IPS-NIHi7 (cell line): ENCODE data around the gene SCNN1B.
A peak's percentile ranks its signal among the peaks of the same experiment; 100 is the strongest.
"Not testable (repeated sequence)": the region's sequence is repeated elsewhere in the genome, so short reads cannot be mapped to it uniquely, and the experiment has no call there.

ENCODE experiments used
- DNase-seq: peaks from one replicate; pipeline ENCODE4 v3.0.0; 2012; ENCODE audit warnings: mixed read lengths; ENCODE audit errors: extremely low spot score

Gene SCNN1B, protein sequence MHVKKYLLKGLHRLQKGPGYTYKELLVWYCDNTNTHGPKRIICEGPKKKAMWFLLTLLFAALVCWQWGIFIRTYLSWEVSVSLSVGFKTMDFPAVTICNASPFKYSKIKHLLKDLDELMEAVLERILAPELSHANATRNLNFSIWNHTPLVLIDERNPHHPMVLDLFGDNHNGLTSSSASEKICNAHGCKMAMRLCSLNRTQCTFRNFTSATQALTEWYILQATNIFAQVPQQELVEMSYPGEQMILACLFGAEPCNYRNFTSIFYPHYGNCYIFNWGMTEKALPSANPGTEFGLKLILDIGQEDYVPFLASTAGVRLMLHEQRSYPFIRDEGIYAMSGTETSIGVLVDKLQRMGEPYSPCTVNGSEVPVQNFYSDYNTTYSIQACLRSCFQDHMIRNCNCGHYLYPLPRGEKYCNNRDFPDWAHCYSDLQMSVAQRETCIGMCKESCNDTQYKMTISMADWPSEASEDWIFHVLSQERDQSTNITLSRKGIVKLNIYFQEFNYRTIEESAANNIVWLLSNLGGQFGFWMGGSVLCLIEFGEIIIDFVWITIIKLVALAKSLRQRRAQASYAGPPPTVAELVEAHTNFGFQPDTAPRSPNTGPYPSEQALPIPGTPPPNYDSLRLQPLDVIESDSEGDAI

DNA sequence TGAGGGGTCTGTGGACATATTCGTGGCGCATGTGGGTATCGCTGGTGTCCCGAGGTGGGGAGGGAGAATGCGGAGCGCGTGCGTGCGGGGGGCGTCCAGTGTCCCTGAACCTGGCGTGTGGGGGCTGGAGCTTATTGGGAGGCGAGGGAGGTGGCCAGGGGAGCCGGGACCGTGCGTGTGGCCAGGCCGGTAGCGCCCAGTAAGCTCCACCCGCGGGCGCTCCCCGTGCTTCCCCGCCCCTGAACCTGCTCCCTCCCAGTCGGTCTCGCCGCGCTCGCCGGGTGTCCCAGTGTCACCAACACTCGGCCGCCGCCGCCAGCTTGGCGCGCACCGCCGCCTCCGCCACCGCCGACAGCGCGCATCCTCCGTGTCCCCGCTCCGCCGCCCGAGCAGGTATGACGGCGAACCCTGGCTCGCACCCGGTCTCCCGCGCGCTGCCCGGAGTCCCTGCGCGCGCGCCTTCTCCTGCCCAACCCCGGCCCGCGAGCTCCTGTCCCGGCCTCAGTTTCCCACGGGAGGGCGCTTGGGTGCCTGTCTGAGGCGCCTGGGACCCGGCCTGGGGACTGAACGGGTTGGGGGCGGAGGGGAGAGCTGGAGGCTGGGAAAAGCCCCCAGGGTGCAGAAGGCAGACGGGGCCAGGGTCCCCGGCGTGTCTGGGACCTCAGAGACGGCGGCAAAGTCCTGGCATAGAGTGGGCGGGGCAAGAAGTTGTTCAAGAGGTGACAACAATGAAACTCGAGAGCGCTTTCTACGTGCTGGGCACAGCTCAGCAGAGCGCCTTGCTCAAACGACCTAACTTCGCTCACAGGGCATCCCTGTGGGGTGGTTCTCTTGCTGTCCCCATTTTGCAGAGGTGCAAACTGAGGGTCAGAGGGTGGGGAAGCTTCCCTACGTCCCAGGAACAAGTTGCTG, at the start of gene SCNN1B:
SCNN1B (plus strand) TSS at position 258 of the 912 bp plus-strand sequence. CDS start 46,298 bp downstream, outside the sequence.
- DNase-seq, result peak; percentile 56

DNA sequence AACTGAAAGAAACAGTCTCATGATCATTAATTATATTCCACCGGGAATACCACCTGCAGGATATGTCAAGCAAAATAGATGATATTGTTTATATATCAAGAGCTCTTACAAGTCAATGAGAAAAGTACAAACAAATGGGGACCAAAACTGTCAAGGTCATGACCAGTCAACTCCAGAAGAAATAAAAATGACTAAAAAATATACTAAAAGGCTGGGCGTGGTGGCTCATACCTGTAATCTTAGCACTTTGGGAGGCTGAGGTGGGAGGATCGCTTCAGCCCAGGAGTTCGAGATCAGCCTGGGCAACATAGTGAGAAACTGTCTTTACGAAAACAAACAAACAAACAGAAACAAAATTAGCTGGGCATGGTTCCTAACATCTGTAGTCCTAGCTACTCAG, 49.8 kb upstream of the SCNN1B start:
- DNase-seq, result no peak

DNA sequence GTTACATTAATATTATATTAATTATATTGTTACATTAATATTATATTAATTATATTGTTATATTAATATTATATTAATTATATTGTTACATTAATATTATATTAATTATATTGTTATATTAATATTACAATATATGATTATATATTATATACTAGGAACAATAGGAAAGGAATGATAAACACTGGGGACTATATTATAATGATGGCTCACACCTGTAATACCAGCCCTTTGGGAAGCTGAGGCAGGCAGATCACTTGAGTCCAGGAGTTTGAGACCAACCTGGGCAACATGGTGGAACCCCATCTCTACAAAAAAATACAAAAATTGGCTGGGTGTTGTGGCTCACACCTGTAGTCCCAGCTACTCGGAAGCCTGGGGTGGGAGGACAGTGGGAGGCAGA, 48.5 kb upstream of the SCNN1B start:
- DNase-seq, result not testable (repeated sequence)

DNA sequence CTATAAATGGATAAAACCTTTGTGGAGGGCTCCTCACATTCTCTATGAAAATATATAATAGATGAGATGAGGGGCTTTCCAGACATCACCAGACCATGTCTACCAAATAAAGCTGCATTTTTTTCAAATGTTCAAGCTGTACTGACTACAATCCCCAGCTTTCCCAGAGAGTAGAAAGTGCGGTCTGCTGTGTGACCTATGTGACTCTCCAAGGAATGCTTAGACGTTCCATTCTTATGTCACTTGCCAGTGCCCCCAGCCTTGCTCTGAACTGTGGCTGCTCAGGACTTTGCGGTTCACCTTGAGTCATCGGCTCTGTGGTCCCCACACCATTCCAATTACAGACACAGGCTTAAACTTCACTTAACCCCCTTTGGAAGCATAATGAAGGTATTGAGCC, 47.8 kb upstream of the SCNN1B start:
- no peak for DNase-seq

DNA sequence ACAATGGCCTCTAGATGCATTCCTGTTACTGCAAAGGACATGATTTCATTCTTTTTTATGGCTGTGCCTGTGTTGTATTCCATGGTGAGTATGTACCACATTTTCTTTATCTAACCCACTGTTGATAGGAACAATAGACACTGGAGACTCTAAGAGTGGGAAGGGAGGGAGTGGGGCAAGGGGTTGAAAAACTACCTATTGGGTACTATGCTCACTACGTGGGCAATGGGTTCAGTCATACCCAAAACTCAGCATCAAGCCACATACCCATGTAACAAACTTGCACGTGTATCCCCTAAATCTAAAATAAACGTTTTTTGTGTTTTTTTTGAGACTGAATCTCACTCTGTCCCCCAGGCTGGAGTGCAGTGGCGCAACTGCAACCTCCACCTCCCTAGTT, 47.1 kb upstream of the SCNN1B start:
- no peak for DNase-seq

DNA sequence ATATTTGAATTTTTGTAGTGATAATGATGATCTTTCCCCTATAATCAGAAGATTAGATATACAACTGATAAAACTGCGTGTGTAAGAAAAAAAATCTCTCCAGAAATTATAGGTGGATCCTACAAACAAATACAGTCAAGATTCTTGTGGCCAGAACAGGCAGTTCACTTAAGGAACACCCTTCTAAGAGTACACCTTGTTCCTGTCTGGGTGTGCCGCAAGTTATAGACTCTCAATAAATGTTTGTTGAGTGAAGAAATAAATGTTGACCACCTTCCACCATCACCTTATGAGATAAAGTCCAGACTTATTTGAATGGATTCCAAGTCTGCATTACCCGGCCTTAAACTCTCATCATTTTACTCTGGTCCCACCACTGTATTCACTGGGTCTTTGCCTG, 45.7 kb upstream of the SCNN1B start:
- DNase-seq, result no peak

DNA sequence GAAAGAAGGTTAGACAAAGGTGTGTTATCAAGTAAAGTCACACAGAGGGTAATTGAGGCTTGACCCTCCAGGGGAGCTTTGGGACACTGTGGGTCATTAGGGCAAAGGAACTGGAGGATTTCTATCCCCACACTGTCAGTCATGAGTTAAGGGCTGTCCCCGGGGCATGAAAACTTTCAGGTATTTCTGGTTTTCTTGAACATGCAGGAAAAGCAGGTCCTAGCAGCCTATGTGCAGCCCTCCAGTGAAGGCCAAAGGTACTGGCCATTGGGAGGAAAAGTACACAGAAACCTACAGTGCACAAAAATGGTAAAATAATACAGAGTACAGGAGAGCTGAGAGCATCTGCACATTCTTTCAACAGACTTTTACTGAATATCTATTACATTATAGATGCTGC, 44.4 kb upstream of the SCNN1B start:
- no peak for DNase-seq

DNA sequence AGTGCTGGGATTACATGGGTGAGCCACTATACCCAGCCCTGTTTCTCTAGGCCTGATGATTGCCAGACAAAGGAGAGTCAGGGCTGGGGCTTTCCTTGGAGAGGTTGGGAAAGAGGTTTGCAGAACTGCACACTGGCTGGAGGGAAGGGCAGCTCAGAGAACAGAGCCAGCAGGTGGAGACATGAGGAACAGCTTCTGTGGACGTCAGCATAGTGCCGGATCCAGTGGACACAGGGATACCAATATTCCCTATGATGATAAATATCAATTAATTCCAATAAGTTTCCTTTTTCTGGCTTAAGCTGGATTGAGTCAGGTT, 43.2 kb upstream of the SCNN1B start:
- no peak for DNase-seq

DNA sequence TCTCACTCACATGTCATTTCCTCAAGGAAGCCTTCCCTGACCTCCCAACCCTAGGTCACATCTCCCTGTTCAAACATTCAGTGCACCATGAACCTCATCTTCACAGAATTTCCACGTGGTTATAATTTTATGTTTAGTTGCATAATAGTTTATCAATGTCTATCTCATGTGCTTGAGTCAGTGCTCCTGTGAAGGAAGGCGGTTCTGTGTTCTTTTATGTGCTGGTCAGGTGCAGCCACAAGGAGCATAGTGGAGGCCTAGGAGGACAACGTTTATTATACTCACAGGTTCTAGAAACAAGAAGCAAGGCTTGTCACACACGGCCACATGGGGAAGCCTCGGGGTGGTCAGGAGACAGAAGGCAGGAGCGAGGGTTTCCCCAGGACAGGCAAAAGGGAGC, 34.5 kb upstream of the SCNN1B start:
- no peak for DNase-seq

DNA sequence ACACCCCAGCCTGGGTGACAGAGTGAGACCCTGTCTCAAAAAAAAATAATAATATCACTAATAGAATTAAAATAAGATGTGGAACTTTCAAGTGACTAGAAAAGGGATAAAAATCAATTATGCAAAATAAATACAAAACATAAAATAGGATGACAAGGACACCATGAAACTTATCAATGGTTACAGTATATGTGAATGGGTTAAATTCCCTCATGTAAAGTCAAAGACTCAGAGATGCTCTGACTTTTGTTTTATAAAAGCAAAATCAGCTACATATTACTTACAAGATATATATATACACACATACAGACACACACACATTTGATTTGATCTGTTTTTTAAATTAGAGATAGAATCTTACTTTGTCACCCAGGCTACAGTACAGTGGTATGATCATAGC, 33.5 kb upstream of the SCNN1B start:
- DNase-seq, result no peak

DNA sequence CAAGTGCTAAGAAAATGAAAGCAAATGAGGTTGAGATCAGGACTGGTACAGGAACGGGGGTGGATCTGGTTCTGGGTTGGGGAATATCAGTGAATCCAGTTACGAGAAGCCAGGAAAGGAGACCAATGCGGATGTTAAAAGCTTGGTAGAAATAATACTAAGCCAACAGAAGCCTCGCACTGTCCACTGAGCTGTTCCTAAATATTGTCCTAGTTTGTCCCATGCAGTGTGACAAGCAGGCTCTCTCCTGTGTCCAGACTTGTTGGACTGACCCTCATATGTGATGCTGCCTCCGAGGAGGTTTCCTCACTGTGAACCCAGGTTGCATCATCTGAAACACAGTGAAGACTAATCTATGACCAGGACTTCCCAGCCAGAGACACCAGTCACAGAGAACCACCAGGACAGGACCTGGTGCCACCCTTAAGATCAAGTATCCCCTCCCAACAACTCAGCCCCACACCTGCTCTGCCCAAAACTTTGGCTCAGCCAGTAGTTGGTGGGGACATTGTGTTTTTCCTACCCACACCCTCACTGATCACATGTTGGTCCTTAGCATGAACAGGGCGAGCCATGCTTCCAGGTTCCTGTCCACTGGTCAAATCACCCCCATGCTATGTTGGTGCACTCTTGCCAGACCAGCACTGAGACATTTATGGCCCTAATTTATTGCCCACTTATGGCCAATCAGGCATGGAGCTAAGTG, 32.7 kb upstream of the SCNN1B start:
- no peak for DNase-seq

DNA sequence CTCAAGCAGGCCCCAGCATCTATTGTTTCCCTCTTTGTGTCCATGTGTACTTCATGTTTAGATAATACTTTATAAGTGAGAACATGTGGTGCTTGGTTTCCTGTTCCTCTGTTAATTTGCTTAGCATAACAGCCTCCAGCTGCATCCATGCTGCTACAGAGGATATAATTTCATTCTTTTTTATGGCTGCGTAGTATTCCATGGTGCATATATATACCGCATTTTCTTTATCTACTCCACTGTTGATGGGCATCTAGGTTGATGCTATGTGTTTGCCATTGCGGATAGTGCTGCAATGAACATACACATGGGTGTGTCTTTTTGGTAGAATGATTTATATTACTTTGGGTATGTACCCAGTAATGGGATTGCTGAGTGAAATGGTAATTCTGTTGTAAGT, 31.4 kb upstream of the SCNN1B start:
- no peak for DNase-seq

DNA sequence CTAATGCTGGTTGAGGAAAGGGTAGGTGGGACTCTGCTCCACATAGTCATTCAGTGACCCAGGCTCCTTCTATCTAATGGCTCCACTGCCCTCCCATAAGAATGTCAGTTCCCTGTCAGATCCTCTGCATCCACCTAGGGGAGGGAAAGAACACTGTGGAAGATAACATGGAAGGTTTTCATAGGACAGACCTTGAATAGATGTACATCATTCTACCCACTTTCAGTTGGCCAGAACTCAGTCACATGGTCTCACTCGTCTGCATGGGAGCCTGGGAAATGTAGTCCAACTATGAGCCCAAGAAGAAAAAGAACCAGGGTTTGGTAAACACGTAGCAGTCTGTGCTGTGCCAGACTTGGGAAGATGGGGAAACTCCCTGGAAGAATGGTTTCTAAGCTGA, 27.1 kb upstream of the SCNN1B start:
- DNase-seq, result peak; percentile 38

DNA sequence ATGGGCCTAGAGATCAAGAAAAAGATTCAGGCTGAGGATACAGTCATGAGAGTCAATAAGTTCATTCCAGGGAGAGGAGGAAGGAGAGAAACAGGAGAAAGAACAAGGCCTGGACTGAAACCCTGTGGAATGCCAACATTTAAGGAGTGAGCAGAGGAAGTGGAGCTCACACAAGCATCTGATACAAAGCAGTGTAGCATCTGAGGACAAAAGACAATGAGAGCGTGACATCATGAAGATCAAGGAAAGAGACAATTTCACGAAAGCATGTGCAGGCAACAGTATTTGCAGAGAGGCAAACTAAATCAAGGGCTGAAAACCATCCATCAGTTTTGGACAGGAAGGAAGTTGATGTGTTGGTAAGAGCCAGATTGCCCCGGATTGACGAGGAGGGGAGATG, 25.3 kb upstream of the SCNN1B start:
- no peak for DNase-seq

DNA sequence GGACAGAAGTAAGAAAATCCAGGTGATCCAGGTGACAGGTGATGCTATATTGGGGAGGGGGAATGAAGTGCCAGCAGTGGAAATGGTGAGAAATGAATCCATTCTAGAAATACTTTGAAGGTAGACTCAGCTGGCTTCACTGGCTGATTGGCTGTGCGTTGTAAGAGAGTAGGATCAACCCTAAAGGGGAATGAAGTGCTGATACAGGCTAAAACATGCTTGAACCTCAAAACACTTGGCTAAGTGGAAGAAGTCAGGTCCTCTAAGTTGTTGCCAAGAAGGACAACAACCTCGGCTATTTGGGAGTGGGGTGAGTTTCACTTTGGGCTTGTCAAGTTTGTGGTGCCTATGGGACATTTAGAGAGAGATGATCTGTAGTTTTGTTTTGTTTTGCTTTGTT, 24.1 kb upstream of the SCNN1B start:
- DNase-seq, result no peak

DNA sequence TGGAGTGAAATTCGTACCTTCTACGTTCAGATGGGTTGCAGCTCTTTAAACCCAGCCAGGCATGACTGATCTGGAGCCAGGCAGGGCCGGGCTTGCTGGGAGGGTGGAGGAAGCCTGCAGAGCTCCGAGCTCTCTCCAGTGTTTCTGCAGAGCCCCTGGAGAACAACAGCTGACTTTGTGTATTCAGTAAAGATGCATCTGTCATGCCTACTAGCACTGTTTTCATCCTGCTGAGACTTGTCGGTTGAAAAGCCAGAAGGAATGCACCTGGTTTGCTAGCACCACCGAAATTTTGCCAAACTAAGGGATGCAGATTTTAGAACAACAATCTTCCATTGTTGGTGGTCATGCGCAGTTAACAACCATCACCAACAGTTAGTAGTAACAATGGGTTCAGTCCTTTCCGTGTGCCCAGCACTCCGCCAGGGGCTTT, 22.4 kb upstream of the SCNN1B start:
- DNase-seq, result peak; percentile 81

DNA sequence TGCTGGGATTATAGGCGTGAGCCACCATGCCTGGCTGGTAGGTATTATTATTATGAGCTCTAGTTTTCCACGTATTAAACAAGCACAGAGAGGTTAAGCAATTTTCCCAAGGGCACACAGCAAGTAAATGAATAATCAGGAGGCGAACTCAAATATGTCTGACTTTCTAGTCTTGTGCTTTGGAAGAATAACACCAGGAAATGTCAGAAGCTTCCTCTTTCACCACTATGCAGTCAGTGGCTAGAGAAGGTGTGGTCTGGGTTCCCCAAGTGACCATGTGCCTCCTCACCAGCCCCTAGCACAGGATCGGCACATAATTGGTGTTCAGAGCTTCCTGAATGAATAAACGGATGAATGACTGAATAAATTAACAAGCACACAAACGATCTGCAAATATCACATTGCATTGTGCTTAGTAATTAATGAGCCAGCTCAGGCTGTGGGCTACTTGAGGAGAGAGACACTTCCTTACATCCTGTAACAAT, 21.6 kb upstream of the SCNN1B start:
- no peak for DNase-seq

DNA sequence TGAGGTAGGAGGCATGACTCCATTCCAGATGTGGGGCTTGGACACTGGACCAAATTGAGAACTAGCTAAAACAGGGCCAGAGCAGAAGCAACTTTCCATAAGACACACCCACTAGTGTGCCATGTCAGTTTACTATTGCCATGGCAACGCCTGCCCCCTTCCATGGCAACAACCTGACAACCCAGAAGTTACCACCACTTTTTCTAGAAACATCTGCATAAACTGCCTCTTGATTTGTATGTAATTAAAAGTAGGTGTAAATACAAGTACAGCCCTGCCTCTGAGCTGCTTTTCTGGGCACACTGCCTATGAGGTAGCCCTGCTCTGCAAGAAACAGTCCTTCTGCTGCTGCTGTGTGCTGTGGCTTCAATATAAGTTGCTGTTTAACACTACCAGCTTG, 19.5 kb upstream of the SCNN1B start:
- DNase-seq, result no peak

DNA sequence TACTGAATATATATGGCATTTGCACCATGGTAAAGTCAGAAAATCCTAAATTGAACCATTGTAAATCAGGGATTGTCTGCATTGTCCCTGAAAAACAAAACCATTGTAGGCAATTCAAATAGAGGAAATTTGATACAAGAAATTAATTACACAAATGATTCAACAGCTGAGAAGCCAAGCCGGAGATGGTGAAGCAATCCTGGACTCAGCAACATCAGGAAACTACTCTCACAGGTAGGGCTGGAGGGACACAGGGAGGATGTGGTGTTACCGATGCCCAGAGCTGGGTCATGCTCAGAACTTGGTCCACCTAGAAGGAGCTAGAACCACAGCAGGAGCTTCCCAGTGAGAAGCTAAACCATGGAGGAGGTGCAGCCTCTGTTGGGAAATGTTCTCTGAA, 18.5 kb upstream of the SCNN1B start:
- DNase-seq, result no peak

DNA sequence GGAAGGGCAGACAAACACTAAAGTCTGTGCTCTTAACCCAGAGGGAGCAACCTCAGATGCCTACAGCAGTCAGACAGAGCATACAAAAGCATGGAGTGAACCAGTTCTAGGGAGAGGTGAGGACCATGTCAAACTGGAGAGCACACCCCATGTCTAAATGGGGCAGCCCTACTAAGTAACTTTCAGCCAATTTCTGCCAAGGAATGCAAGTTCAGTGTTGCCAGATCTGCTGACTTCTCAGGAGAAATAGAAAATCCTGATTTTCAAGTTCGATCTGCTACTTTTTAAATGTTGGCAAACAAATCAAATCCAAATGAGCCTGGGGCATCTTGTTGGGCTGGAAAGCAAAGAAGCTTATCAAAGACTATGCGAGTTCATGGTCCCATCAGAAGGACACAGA, 17.5 kb upstream of the SCNN1B start:
- no peak for DNase-seq

DNA sequence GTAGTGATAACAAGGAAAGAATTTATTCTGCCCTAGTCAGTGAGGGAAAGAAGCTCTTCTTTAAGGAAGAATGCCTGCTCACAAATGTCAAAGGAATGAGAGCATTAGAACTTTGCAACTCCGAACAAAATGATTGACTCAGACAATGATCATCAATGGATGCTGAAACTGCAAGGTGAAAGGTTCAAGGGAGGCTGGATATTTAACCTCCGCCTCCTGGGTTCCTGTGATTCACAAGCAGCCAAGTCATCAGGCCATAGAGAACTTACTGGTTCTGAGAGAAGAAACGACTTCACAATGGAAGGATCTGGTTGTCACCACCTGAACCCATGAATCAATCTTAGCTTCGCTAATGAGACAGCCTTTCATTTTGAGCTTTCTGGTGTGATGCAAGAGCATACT, 16.0 kb upstream of the SCNN1B start:
- no peak for DNase-seq

DNA sequence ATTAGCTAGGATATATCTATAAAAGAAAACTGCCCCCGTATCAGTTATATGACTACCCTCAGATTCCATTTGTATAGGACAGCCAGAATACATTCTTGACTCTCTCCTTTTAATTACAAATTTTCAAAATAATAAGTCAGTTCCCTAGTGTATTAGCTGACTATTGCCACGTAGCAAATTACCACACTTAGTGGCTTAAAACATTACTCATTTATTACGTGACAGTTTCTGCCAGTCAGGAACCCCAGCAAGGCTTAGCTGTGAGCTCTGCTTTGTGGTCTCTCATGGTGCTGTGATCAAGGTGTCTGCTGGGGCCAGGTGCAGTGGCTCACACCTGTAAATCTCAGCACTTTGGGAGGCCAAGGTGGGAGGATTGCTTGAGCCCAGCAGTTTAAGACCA, 13.9 kb upstream of the SCNN1B start:
- DNase-seq, result no peak
